ENCODE measurements around the gene LITAF.
"Not testable (repeated sequence)": the region's sequence is repeated elsewhere in the genome, so short reads cannot be mapped to it uniquely, and the experiment has no call there.

The LITAF gene

GRCh38 chr16:11515540-11516430, 70.9 kb downstream of the LITAF start:
- DNase-seq: no peak

GRCh38 chr16:11514283-11514682, 72.4 kb downstream of the LITAF start:
- DNase-seq: no peak

DNA sequence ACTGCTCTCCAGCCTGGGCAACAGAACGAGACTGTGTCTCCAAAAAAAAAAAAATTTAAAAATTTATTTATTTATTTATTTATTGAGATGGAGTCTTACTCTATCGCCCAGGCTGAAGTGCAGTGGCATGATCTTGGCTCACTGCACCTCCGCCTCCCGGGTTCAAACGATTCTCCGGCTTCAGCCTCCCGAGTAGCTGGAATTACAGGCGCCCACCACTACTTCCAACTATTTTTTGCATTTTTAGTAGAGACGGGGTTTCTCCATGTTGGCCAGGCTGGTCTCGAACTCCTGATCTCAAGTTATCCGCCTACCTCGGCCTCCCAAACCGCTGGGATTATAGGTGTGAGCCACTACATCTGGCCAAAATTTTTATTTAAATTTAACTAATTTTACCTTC, 73.4 kb downstream of the LITAF start:
- DNase-seq: not testable (repeated sequence)

- no peak for DNase-seq
Observed at GRCh38 chr16:11511801-11512200, 74.9 kb downstream of the LITAF start.

DNA sequence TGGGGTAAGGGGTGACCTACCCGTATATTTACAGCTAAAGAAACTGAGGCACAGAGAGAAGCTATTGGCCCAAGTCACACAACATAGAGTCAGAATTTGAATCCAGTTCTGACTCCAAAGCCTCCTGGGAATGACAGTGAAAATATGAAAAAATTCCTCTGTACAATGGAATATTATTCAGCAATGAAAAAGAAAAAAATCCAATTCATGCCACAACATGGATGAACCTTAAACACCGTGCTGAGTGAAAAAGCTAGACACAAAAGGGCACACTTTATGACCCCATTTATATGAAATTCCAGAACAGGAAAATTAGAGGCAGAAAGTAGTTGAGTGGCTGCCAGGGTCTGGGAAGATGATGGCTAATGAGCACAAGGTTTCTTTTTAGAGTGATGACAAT, 75.4 kb downstream of the LITAF start:
- no peak for DNase-seq

DNA sequence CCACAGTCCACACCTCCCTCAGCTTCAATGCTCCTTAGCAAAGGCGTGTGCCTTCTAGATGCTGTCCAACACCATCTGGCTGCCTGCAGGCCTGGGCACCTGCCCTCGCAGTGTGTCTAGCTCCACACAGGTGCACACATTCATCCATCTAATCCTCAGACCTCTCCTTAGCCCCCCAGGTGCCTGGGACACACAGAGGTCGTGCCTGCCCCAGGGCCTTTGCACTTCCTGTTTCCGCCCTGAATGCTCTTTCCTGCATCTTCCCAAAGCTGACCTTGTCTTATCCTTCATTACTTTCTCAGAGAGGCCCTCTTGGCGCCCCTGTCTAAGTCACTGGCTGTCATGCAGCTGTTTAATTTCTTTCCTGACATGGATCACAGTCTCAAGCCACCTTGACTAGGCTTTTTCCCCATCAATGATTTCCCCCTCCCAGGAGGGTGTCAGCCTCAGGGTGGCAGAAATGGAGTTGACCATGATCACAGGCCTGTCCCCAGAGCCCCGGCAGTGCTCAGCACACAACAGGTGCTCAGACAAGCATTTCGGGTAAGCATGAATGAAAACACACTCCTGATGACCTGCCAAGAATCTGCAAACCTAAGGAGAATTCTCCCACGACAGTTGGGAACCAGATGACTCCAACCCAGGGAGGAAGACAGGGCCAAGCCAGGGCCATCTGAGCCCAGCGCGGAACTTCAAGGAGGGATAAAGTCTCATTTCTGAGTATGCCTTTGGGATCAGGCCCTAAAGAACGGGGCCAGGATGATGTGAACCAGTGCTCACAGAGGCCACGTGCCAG, 76.3 kb downstream of the LITAF start:
- DNase-seq: no peak

- no peak for DNase-seq
Observed at GRCh38 chr16:11507991-11508390, 78.7 kb downstream of the LITAF start.

DNA sequence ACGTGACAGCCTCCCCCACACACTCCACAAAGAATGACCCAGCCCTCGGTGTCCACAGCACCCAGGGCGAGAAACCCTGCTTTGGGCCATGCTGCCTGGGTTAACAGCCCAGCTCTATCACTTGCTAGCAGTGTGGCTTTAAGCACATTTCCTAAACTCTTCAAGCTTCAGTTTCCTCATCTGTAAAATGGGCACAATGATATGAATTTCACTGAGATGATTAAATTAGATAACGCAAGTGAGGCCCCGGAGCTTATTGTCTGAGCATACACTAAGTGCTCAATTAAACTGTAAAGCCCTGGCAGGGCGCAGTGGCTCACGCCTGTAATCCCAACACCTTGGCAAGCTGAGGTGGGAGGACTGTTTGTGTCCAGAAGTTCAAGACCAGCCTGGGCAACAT, 79.4 kb downstream of the LITAF start:
- no peak for DNase-seq

GRCh38 chr16:11506741-11507305, 79.9 kb downstream of the LITAF start:
- no peak for DNase-seq

DNA sequence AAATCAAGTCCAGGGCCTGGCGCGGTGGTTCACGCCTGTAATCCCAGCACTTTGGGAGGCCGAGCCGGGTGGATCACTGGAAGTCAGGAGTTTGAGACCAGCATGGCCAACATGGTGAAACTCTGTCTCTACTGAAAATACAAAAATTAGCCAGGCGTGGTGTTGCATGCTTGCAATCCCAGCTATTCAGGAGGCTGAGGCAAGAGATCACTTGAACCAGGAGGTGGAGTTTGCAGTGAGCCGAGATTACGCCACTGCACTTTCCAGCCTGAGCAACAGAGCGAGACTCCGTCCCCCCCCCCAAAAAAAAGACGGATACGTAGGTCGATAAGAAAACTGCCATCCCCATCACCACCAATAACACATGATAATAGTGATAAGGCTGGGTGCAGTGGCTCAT, 82.5 kb downstream of the LITAF start:
- DNase-seq: not testable (repeated sequence)

DNA sequence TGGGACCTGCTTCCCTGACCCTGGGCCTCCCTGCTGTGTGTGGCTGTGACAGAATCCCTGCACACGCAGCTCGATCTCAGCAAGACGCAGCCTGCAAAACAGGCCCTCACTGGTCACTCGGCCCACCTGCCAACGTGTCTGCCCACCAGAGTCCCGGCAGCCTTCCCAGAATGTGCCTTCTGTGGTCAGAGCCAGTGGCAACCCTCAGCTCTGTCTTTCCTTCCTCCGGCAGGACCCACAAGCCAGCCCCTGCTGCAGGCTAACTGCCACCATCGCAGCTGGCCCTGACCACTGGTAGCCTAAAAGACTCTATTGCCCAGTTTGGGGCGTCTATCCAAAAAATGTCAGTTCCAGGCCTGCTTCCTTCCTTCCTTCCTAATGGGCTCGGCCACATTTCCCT, 83.2 kb downstream of the LITAF start:
- no peak for DNase-seq

DNA sequence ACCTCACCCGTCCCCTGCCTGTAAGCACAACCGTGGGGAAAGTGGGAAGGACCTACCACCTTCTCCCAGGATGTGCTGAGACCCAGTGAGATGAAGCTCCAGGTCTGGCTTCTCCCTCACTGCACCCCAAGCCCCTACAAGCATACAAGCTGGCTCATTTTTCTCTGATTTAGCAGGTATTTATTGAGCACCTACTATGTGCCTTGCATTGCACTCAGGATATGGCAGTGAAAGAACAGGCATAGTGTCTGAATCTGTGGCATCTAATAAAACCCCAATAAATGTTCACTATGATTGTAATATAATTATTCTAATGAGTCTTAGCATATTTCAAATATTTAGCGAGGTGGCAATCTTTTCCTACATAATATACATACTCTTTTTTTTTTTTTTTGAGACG, 84.5 kb downstream of the LITAF start:
- no peak for DNase-seq

GRCh38 chr16:11501632-11502031, 85.1 kb downstream of the LITAF start:
- DNase-seq: no peak

- no peak for DNase-seq
Observed at GRCh38 chr16:11500700-11501346, 85.9 kb downstream of the LITAF start.

- DNase-seq: no peak
Observed at GRCh38 chr16:11499295-11500089, 87.2 kb downstream of the LITAF start.

DNA sequence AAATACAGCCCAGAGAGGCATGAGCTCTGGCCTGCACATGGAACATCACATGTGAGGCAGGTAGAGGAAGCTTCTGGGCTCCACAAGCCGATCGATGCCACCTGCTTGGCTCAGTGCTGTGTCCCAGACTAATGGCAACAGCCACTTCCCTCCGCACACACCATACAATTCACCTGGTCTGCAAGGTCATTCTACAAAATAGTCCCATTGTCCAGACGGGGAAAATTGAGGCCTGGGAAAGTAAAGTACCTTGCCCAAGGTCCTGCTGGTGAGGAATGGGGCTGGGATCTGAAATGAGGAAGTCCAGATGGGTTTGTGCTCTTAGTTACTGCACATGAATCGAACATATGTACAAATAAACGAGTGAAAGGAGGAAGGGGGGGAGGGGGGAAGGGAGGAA, 88.0 kb downstream of the LITAF start:
- DNase-seq: no peak

DNA sequence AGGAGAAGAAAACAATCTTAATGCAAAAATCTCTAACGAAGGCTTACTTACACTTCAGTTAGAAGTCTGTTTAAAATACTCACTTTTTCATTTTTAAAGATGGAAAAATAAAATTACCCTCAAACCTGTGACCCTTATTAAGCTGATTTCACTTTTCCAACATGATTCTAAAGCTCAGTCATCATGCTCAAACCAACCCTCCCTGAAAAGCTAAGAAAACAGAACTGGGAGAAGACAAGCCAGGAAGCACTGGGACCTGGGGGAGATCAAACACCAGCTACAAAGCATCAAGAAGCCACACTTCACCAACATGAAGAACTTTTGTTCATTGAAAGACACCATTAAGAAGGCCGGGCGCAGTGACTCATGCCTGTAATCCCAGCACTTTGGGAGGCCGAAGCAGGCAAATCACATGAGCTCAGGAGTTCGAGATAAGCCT, 88.8 kb downstream of the LITAF start:
- DNase-seq: no peak
